IPS-18a (cell line): ENCODE measurements around the gene POLL.
"Not testable (repeated sequence)": the region's sequence is repeated elsewhere in the genome, so short reads cannot be mapped to it uniquely, and the experiment has no call there.

Experiments
- H3K27ac ChIP-seq: one replicate; pipeline ENCODE4 v1.5.1; 2013; ENCODE audit warnings: low read length
- H3K27me3 ChIP-seq: one replicate; pipeline ENCODE4 v1.6.1; 2013; ENCODE audit warnings: mild to moderate bottlenecking, low read length; ENCODE audit not compliant: control insufficient read depth, insufficient read depth
- H3K36me3 ChIP-seq: one replicate; pipeline ENCODE4 v1.6.1; 2013; ENCODE audit warnings: low read depth, low read length; ENCODE audit not compliant: control insufficient read depth
- H3K4me1 ChIP-seq: one replicate; pipeline ENCODE4 v1.6.1; 2013; ENCODE audit warnings: low read depth, low read length; ENCODE audit not compliant: control insufficient read depth
- H3K4me3 ChIP-seq: one replicate; pipeline ENCODE4 v1.5.1; 2013; ENCODE audit warnings: low read length
- H3K9ac ChIP-seq: one replicate; pipeline ENCODE4 v1.6.1; 2013; ENCODE audit warnings: mild to moderate bottlenecking, low read length, moderate library complexity
- H3K9me3 ChIP-seq: one replicate; pipeline ENCODE4 v1.6.1; 2013; ENCODE audit warnings: low read depth, low read length; ENCODE audit not compliant: control insufficient read depth

Gene POLL

DNA sequence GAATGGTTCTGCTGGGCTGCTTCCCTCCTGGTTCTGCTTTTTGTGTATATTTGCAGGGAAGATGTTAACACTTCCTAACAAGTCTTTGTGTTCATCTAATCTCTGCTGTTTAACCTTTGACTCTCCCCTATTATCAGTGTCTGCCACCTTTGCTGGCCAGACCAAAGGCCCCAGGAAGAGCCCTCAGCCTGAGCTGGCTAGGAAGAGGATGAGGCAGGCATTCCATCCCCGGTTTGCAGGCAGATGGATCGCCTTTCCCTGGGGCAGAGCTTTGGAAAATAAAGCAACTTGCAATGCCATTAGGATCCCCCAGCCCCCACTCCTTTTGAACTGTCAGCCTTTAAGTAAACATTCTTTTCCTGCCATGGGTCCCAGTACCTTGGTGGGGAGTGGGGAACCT is 19.1 kb upstream of the POLL start:
- Histone ChIP-seq H3K4me1 (peaks cover 6% of the 10 kb centered on the region), H3K9me3 (no peaks in the 10 kb centered on the region), H3K36me3 (peaks cover 7% of the 10 kb centered on the region), H3K9ac (no peak overlapping the region), H3K27ac (no peak overlapping the region), H3K27me3 (no peaks in the 10 kb centered on the region), H3K4me3 (no peak overlapping the region)

DNA sequence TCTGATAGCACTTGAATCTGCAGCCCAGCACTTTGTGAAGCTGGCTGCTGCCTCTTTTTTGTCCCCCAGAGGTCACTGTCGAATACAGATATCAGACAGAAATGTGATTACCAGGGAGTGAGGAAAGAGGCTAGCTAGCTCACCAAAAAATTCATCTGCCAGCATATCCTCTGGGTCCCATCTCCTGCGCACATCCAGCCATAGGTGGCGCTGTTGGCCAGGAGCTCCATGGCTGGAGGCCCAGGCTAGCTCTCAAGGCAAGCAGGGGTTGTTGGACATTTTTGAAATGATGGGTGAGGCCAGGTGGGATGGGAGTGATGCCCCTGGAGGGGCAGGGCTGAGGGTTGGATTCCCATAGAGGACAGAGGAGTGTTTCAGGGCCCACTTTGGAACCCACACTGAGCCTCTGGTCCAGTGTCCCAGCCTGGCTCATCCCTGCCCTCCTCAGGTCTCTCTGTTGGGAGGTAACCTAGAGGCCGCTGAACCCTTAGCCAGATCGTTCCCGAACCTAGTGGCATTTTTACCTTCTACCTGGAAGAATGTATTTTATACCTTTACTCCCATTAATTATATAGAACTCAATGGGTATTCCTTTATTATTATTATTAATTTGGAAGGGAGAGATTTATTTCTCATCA is 14.8 kb upstream of the POLL start:
- Histone ChIP-seq H3K9me3 (no peaks in the 10 kb centered on the region), H3K4me3 (no peak overlapping the region), H3K27me3 (no peaks in the 10 kb centered on the region), H3K9ac (no peak overlapping the region), H3K27ac (no peak overlapping the region), H3K36me3 (no peaks in the 10 kb centered on the region), H3K4me1 (peaks cover 6% of the 10 kb centered on the region)

DNA sequence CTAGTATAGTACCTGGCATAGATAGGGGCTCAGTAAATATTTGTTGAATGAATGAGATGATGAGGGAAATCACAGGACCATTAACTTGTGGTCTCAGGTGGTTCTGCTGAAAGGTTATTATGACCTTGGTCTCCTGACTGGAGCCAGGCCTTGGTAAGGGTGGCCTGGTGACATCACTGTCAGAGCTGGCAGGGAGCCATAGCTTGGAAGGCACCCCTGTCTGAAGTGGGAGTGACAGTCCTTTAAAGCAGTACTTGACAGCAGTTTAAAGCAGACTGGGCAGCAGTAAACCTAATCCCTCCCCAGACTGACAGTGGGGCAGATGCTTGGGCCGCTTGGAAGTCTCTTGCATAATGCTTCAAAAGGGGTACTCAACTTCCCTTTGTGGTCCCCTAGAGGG is 13.5 kb upstream of the POLL start:
- Histone ChIP-seq H3K9ac (no peak overlapping the region), H3K27me3 (no peaks in the 10 kb centered on the region), H3K9me3 (no peaks in the 10 kb centered on the region), H3K4me3 (no peak overlapping the region), H3K27ac (no peak overlapping the region), H3K4me1 (peaks cover 7% of the 10 kb centered on the region), H3K36me3 (no peaks in the 10 kb centered on the region)

DNA sequence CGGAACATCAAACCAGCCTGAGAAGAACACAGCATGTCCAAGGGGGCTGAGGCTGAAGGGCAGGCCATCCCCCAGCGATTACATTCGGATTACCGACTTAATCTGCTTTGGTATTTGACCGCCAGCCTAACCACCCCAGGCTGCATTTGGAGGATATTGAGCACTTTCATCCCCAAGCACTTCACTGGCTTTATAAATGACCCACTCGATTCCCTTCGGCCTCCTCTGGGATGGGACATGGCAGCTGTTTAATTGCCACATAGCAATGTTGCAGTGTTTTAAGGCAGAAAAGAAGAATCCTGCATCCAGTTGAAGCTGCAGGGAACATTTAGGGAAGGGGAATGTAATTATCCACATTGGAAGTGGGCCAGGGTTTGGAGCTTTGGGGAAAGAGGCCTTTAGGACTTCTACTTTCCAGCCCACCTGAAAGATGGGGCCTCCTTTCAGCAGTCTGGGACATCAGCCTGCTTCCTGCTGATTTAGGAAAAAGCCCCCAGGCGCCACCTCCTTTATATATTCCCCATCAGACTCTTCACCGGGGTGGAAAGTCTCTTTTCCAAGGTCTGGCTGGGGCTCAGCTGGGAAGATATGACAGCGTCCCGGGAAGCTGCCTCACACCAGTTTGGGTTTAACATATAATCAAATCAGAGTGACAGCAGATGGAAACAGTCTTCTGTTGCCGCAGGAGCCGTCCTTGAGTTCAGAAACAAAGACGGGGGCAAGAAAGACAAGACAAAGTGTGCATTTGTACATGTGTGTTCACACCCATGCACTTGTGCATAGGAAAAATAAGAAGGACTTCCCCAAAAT is 9.2 kb upstream of the POLL start:
- Histone ChIP-seq H3K9me3 (no peaks in the 10 kb centered on the region), H3K27me3 (no peaks in the 10 kb centered on the region), H3K4me3 (no peak overlapping the region), H3K4me1 (peaks cover 7% of the 10 kb centered on the region), H3K36me3 (no peaks in the 10 kb centered on the region), H3K9ac (no peak overlapping the region), H3K27ac (no peak overlapping the region)

DNA sequence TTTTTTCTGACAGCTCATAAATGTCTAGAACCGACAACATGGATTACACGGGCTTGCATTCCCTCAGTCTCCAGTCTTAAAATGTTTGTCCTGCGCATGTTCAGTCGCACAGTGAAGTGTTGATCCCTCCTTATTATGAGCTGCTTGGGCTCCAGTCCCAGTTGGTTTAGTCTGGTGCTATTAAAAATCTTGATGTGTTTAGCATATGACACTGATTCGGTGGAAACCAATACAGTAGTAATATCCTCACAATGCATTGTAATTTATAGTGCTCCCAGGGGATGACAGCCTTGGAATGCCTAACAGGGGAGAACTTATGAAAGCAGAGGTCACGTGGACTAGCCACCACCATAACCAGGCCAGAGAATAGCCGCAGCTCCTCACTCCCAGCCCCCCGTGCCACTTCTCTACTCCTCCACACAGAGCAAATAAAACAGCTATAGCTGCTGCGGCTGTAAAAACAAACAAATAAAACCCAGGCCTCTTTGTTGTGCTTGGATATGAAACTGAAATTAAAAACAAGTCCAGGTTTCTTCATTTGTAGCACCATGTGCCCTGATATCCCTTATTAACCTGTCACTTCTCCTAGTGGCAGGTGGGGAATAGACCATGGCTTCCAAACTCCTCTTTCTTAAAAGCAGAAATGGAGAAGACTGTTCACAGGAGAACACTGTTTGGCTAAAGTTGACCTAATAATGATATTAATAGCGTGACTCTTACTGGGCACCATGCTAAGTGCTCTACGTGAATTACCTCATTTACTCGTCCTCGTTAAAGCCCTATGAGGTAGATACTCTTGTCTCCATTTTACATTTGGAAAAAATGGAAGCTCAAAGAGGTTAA is 7.8 kb upstream of the POLL start:
- Histone ChIP-seq H3K9me3 (no peaks in the 10 kb centered on the region), H3K4me3 (no peak overlapping the region), H3K27me3 (no peaks in the 10 kb centered on the region), H3K9ac (no peak overlapping the region), H3K27ac (no peak overlapping the region), H3K4me1 (peaks cover 7% of the 10 kb centered on the region), H3K36me3 (no peaks in the 10 kb centered on the region)

DNA sequence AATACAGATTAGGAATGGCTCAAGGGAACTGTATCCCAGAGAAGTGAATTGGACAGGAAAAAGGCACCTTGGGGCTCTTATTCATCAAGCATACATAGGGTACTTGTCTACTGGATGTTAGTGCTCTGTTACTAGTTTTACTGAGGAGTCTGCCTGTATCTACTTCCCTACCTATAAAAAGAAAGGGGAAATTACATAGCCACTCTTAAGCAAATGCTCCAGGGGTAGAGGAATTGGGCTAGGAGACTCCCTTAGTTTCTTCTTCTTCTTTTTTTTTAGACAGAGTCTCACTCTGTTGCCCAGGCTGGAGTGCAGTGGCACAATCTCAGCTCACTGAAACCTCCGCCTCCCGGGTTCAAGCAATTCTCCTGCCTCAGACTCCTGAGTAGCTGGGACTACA is 5.3 kb upstream of the POLL start:
- not testable (repeated sequence) for H3K9me3 ChIP-seq, H3K27me3 ChIP-seq, H3K9ac ChIP-seq, H3K4me3 ChIP-seq, H3K36me3 ChIP-seq, H3K27ac ChIP-seq, H3K4me1 ChIP-seq

DNA sequence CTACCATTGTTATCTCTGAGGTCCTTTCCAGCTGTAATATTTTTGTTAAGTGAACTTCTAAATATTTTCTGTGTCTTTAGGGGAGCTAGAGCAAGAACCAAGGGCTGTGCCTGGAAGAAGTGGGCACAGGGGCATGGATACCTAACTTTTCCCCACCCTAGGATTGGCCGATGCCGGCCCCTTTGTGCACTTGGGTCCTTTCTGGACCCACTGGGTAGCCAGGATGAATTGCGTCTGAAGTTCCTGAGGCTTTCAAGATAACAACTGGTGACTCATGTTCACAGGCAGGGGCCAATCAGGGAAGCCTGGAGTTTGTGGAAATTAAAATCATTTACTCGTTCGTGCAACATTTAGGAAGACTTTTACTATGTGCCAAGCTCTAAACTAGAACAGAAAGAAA is 822 bp upstream of the POLL start:
- Histone ChIP-seq H3K36me3 (no peaks in the 10 kb centered on the region), H3K9ac (no peak overlapping the region), H3K9me3 (no peaks in the 10 kb centered on the region), H3K27ac (no peak overlapping the region), H3K4me1 (peaks cover 5% of the 10 kb centered on the region), H3K27me3 (no peaks in the 10 kb centered on the region), H3K4me3 (peak overlapping the region; percentile 93)

DNA sequence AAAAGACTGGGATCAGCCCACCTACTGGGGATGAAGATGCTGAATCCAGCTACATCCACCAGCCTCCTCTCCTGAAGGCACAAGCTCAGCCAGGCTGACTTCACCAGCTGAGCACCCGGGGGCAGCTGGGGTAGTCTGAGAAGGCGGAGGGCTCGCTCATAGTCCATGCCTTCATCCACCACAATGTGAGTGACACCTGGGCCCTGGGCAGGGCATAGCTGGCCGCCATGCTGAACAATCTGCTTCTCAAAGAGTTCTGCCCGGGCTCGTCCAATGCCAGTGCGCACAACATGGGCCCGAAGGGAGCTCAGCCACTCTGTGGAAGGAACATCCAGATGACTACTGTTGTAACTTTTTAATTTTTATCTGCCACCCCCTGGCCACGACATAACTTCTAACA is 2.2 kb downstream of the POLL start:
- H3K9me3 ChIP-seq, result no peaks in the 10 kb centered on the region
- no peak overlapping the region for H3K27ac ChIP-seq
- peaks cover 5% of the 10 kb centered on the region for H3K36me3 ChIP-seq
- H3K27me3 ChIP-seq, result no peaks in the 10 kb centered on the region
- H3K4me3 ChIP-seq, result no peak overlapping the region
- peaks cover 6% of the 10 kb centered on the region for H3K4me1 ChIP-seq
- no peak overlapping the region for H3K9ac ChIP-seq

DNA sequence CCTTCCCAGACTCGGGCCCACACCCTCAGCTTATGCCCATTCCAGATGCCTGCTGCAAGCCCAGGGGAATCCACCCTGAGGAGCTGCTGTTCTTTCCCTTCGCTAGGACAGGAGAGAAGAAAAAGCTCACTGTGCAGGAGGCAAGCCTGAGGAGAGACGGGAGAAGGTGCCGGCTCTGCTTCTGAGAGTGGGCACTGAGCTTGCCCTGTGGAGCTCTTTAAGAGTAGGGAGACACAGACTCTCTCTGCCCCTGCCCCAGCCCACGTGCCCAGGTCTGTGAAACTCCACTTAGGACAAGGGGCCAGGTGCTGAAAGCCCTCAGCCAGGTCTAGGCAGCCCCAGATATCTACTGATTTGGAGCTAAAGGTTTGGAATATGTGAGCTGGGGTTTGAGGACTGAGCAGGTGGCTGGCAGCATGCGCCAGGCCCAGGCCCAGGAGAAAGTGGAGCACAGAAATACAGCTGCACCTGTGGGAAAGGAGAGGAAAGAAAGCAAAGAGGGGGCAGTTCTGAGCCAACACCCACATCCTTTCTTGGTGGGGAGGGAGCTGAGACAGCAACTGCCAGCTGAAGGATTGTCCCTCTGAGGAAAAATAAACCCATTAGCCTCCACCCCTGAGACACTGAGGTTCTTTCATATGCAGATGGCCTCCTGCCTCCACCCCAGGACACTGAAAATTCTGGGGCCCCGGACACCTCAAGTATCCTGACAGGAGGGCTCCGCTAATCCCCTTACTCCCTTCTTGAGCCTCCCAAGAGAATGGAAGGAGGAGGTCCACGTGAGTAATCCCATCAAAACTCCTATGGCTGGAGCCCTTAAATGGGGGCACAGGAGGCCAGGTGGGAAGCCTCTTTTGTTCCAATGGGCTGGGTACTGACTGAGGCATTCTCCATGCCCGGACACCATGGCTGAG is 7.3 kb downstream of the POLL start:
- no peak overlapping the region for H3K9ac ChIP-seq

DNA sequence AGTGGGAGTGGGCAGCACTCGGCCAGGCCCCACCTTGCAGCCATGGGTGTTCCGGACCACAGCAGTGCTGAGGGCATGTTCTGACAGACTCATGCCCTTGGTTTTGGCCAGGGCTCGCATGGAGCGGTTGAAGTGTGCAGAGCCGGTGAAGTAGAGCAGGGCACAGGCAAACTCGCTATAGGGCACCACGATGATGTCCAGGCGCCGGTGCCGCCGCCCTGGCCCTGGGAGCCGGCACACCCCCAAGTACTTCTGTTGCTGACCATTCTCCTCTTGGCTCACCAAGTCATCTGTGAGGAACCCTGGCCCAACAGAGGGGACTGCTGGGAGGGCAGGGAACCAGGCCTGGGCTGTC is 8.6 kb downstream of the POLL start:
- Histone ChIP-seq H3K4me3 (no peak overlapping the region), H3K27ac (no peak overlapping the region), H3K9ac (no peak overlapping the region), H3K9me3 (no peaks in the 10 kb centered on the region), H3K36me3 (peaks cover 9% of the 10 kb centered on the region), H3K27me3 (no peaks in the 10 kb centered on the region), H3K4me1 (peaks cover 5% of the 10 kb centered on the region)

More for the DNA sequence above, 7.3 kb downstream of the POLL start:
- no peak overlapping the region for H3K27ac ChIP-seq
- H3K9me3 ChIP-seq, result no peaks in the 10 kb centered on the region
- H3K36me3 ChIP-seq, result peaks cover 9% of the 10 kb centered on the region
- H3K4me3 ChIP-seq, result no peak overlapping the region
- H3K27me3 ChIP-seq, result no peaks in the 10 kb centered on the region
- H3K4me1 ChIP-seq, result peaks cover 5% of the 10 kb centered on the region
